Prostate gland (tissue), 2 donors: ENCODE results near the gene SLC12A3. TPM values are rescaled to one million over a fixed set of nuclear protein-coding genes. Genes with fewer than 3 reads are reported as not detected.
A peak's percentile ranks its signal among the peaks of the same experiment; 100 is the strongest.

Source experiments
- DNase-seq: peaks from one replicate; pipeline ENCODE4 v3.0.0-alpha.2; 2019; ENCODE audit warnings: low spot score
- H3K27ac ChIP-seq, 2 donors: fragments of 200-600 bp; sonication (generic); 2 replicates each; pipeline ENCODE4 v1.5.1; 2017 to 2019
- H3K27me3 ChIP-seq: fragments of 200-600 bp; sonication (generic); replicated peaks from 2 replicates; pipeline ENCODE4 v1.5.1; 2019; ENCODE audit not compliant: insufficient read depth
- H3K36me3 ChIP-seq, 2 donors: fragments of 200-600 bp; sonication (generic); 1 replicate in 1 of 2; 2 replicates in 1 of 2; pipeline versions ENCODE4 v1.5.1 to v1.8.1; 2017 to 2019
- H3K4me1 ChIP-seq: fragments of 200-600 bp; sonication (generic); replicated peaks from 2 replicates; pipeline ENCODE4 v1.5.1; 2019
- H3K4me3 ChIP-seq, 2 donors: fragments of 200-600 bp; sonication (generic); 2 replicates each; pipeline ENCODE4 v1.5.1; 2017 to 2019
- H3K9me3 ChIP-seq: fragments of 200-600 bp; sonication (generic); 2 replicates; pipeline ENCODE4 v1.5.1; 2017
- CTCF ChIP-seq, 4 experiments: fragments of 200-600 bp in 2 of 4; fragments of 450-650 bp in 2 of 4; sonication (generic) in 2 of 4; IDR thresholded peaks; 1 replicate in 3 of 4; 2 replicates in 1 of 4; pipeline ENCODE4 v1.5.1; 2016 to 2019; ENCODE audit warnings: antibody characterized with exemption in 4 of 4, mild to moderate bottlenecking in 2 of 4, moderate library complexity in 2 of 4
- POLR2A ChIP-seq: fragments of 450-650 bp; IDR thresholded peaks from one replicate; pipeline ENCODE4 v1.6.1; 2016; ENCODE audit warnings: antibody characterized with exemption, mild to moderate bottlenecking
- POLR2AphosphoS5 ChIP-seq: sonication (generic); formaldehyde crosslinking; IDR thresholded peaks from one replicate; pipeline ENCODE4 v1.6.1; 2017; ENCODE audit warnings: antibody characterized with exemption
- WGBS: methylation state at CpG from one replicate; pipeline ENCODE4 v1.1.5; 2018; 5-methylcytosine and 5-hydroxymethylcytosine counted together
- intact Hi-C: fragments of 100-400 bp; cut with DNase I; formaldehyde crosslinking; loops from one replicate; pipeline ENCODE4 v1.14.2; 2022
- total RNA-seq, 2 donors: library from RNA; depleted of rRNA; stranded (reverse); fragments of >200 nt; gene quantifications; one replicate each; pipeline ENCODE4 v1.1.0, GENCODE V29; 2016

Gene SLC12A3
- under 1 TPM in 1 of 2 donors, not detected in 1; 0.23 TPM for total RNA-seq

- peaks cover 6% of the 10 kb centered on the region for H3K4me1 ChIP-seq
- WGBS: 80% methylated on average over 12 of the region's 12 CpGs
- H3K27me3 ChIP-seq: no peaks in the 10 kb centered on the region
- H3K27ac ChIP-seq: no peak within 1 kb of the TSS
- no peak within 1 kb of the TSS for H3K4me3 ChIP-seq
- no peak for DNase-seq
- no peaks in the 10 kb centered on the region for H3K9me3 ChIP-seq
- intact Hi-C loops: loop anchor here (5.0 kb wide), 1 partner anchor 87 kb away; no protein-coding TSS in a partner anchor
- H3K36me3 ChIP-seq: no peaks in the 10 kb centered on the region
- TF ChIP-seq POLR2A: no peak
- TF ChIP-seq POLR2AphosphoS5: no peak
- no peak for TF ChIP-seq CTCF (IDR thresholded peaks at IDR 0.05)
Observed at GRCh38 chr16:56864960-56865359, at the start of gene SLC12A3. Gene SLC12A3, plus strand, starts transcription at chr16:56865207. Its CDS starts 29 bp downstream, at chr16:56865236.

- Histone ChIP-seq H3K9me3 (no peaks in the 10 kb centered on the region), H3K4me3 (no peak overlapping the region), H3K36me3 (no peaks in the 10 kb centered on the region), H3K27ac (no peak overlapping the region), H3K27me3 (no peaks in the 10 kb centered on the region), H3K4me1 (no peaks in the 10 kb centered on the region)
- intact Hi-C loops: no loop called here
- peak; percentile 31 for DNase-seq
- TF ChIP-seq POLR2AphosphoS5 (no peak), POLR2A (no peak), CTCF (IDR thresholded peaks at IDR 0.05) (no peak)
Observed at GRCh38 chr16:56815721-56816120, 49.3 kb upstream of the SLC12A3 start.

- Histone ChIP-seq H3K27ac (no peak overlapping the region), H3K27me3 (no peaks in the 10 kb centered on the region), H3K9me3 (no peaks in the 10 kb centered on the region), H3K4me1 (no peaks in the 10 kb centered on the region), H3K36me3 (no peaks in the 10 kb centered on the region), H3K4me3 (no peak overlapping the region)
- TF ChIP-seq POLR2A (no peak), POLR2AphosphoS5 (no peak), CTCF (IDR thresholded peaks at IDR 0.05) (no peak)
- DNase-seq: no peak
- intact Hi-C loops: no loop called here
Observed at GRCh38 chr16:56817056-56817455, 48.0 kb upstream of the SLC12A3 start.

- Histone ChIP-seq H3K4me3 (no peak overlapping the region), H3K36me3 (no peaks in the 10 kb centered on the region), H3K9me3 (no peaks in the 10 kb centered on the region), H3K27me3 (no peaks in the 10 kb centered on the region), H3K4me1 (no peaks in the 10 kb centered on the region), H3K27ac (no peak overlapping the region)
- no peak for DNase-seq
- WGBS: 91% methylated on average over 1 of the region's 1 CpG
- TF ChIP-seq CTCF (IDR thresholded peaks at IDR 0.05) (no peak), POLR2AphosphoS5 (no peak), POLR2A (no peak)
- intact Hi-C loops: no loop called here
Observed at GRCh38 chr16:56817938-56818337, 47.1 kb upstream of the SLC12A3 start.

GRCh38 chr16:56823081-56823733 is 41.8 kb upstream of the SLC12A3 start:
- Histone ChIP-seq H3K27me3 (no peaks in the 10 kb centered on the region), H3K4me3 (no peak overlapping the region), H3K9me3 (no peaks in the 10 kb centered on the region), H3K27ac (no peak overlapping the region), H3K4me1 (no peaks in the 10 kb centered on the region), H3K36me3 (no peaks in the 10 kb centered on the region)
- intact Hi-C loops: no loop called here
- DNase-seq: no peak
- WGBS: 86% methylated on average over 12 of the region's 12 CpGs
- no peak for TF ChIP-seq CTCF (IDR thresholded peaks at IDR 0.05)
- no peak for TF ChIP-seq POLR2A
- TF ChIP-seq POLR2AphosphoS5: no peak
